Renal cortex interstitium (tissue), 15 donors: ENCODE measurements around the gene NABP1. TPM values are rescaled to one million over a fixed set of nuclear protein-coding genes. Genes with fewer than 3 reads are reported as not detected.
A peak's percentile ranks its signal among the peaks of the same experiment; 100 is the strongest.

Source experiments
- DNase-seq, 11 donors: peaks; one replicate each; pipeline ENCODE4 v3.0.0-alpha.2; 2013; ENCODE audit warnings: low read depth in 9 of 11, low spot score in 4 of 11; ENCODE audit errors: extremely low read depth in 1 of 11
- long read RNA-seq, 16 experiments: transcript quantifications; one replicate each; lab custom pipeline, GENCODE V29; 2026
- polyA plus RNA-seq, 3 donors: library from polyadenylated mRNA; unstranded; fragments of 120-200 nt; gene quantifications; one replicate each; pipeline ENCODE4 v1.2.1, GENCODE V29; 2013; ENCODE audit not compliant: insufficient read length in 3 of 3

The NABP1 gene
- 10 to 100 TPM; 26.2 to 59.5 (median 40.5) TPM for polyA plus RNA-seq
- long read RNA-seq, donor 1, partial matches to known transcripts, result 0 of 4 reads
- long read RNA-seq, donor 1, other reads (novel, unspliced or antisense), result 0 of 4 reads
- long read RNA-seq, donor 2, partial matches to known transcripts, result 0 of 7 reads
- long read RNA-seq, donor 2, other reads (novel, unspliced or antisense), result 5 of 7 reads
- long read RNA-seq, donor 3, full-length matches to known transcripts, result 11 of 11 reads
- long read RNA-seq, donor 3, partial matches to known transcripts, result 0 of 11 reads
- long read RNA-seq, donor 3, other reads (novel, unspliced or antisense), result 0 of 11 reads
- long read RNA-seq, donor 4, partial matches to known transcripts, result 0 of 6 reads
- long read RNA-seq, donor 4, other reads (novel, unspliced or antisense), result 0 of 6 reads
- long read RNA-seq, donor 5, result 0 reads
- long read RNA-seq, donor 6, full-length matches to known transcripts, result 9 of 9 reads
- long read RNA-seq, donor 6, partial matches to known transcripts, result 0 of 9 reads
- long read RNA-seq, donor 6, other reads (novel, unspliced or antisense), result 0 of 9 reads
- long read RNA-seq, donor 7, partial matches to known transcripts, result 0 of 5 reads
- long read RNA-seq, donor 7, other reads (novel, unspliced or antisense), result 0 of 5 reads
- long read RNA-seq, donor 8, full-length matches to known transcripts, result 9 of 26 reads
- long read RNA-seq, donor 8, partial matches to known transcripts, result 6 of 26 reads
- long read RNA-seq, donor 8, other reads (novel, unspliced or antisense), result 11 of 26 reads
- long read RNA-seq, donor 9, partial matches to known transcripts, result 0 of 7 reads
- long read RNA-seq, donor 9, other reads (novel, unspliced or antisense), result 0 of 7 reads
- long read RNA-seq, donor 10, full-length matches to known transcripts, result 6 of 20 reads
- long read RNA-seq, donor 10, partial matches to known transcripts, result 14 of 20 reads
- long read RNA-seq, donor 10, other reads (novel, unspliced or antisense), result 0 of 20 reads
- long read RNA-seq, donor 11, partial matches to known transcripts, result 0 of 5 reads
- long read RNA-seq, donor 11, other reads (novel, unspliced or antisense), result 0 of 5 reads
- long read RNA-seq, donor 12, partial matches to known transcripts, result 0 of 1 reads
- long read RNA-seq, donor 12, other reads (novel, unspliced or antisense), result 0 of 1 reads
- long read RNA-seq, donor 13, partial matches to known transcripts, result 0 of 6 reads
- long read RNA-seq, donor 13, other reads (novel, unspliced or antisense), result 0 of 6 reads
- long read RNA-seq, donor 14, full-length matches to known transcripts, result 3 of 3 reads
- long read RNA-seq, donor 14, partial matches to known transcripts, result 0 of 3 reads
- long read RNA-seq, donor 14, other reads (novel, unspliced or antisense), result 0 of 3 reads
- long read RNA-seq, donor 15, full-length matches to known transcripts, result 3 of 3 reads
- long read RNA-seq, donor 15, partial matches to known transcripts, result 0 of 3 reads
- long read RNA-seq, donor 15, other reads (novel, unspliced or antisense), result 0 of 3 reads
- long read RNA-seq, donor 16, full-length matches to known transcripts, result 15 of 43 reads
- long read RNA-seq, donor 16, partial matches to known transcripts, result 19 of 43 reads
- long read RNA-seq, donor 16, other reads (novel, unspliced or antisense), result 9 of 43 reads

- DNase-seq, result peak; percentile 87 to 96 (median 94)
Observed at GRCh38 chr2:191677646-191678436, at the start of gene NABP1. NABP1 (plus strand) TSS chr2:191678136; CDS start chr2:191678615, 479 bp downstream.

- no peak for DNase-seq
Observed at GRCh38 chr2:191629001-191629453, 48.9 kb upstream of the NABP1 start.

- no peak for DNase-seq
Observed at GRCh38 chr2:191629976-191630712, 47.8 kb upstream of the NABP1 start.

GRCh38 chr2:191631754-191632153 is 46.2 kb upstream of the NABP1 start:
- DNase-seq, result no peak

- DNase-seq, result no peak
Observed at GRCh38 chr2:191632426-191632825, 45.5 kb upstream of the NABP1 start.

- no peak for DNase-seq
Observed at GRCh38 chr2:191634791-191635190, 43.1 kb upstream of the NABP1 start.

- DNase-seq, result no peak
Observed at GRCh38 chr2:191635333-191636234, 42.4 kb upstream of the NABP1 start.

GRCh38 chr2:191636235-191636543 is 41.7 kb upstream of the NABP1 start:
- no peak for DNase-seq

- DNase-seq, result no peak
Observed at GRCh38 chr2:191636586-191636985, 41.4 kb upstream of the NABP1 start.

GRCh38 chr2:191637182-191638078 is 40.5 kb upstream of the NABP1 start:
- DNase-seq, result no peak

GRCh38 chr2:191638079-191638801 is 39.7 kb upstream of the NABP1 start:
- no peak for DNase-seq

GRCh38 chr2:191638802-191639172 is 39.1 kb upstream of the NABP1 start:
- no peak for DNase-seq

GRCh38 chr2:191641609-191642008 is 36.3 kb upstream of the NABP1 start:
- DNase-seq, result no peak

GRCh38 chr2:191642541-191642940 is 35.4 kb upstream of the NABP1 start:
- DNase-seq, result no peak

GRCh38 chr2:191643429-191643828 is 34.5 kb upstream of the NABP1 start:
- no peak for DNase-seq
